ENCODE data around the gene PTPN5.

PTPN5 gene

DNA sequence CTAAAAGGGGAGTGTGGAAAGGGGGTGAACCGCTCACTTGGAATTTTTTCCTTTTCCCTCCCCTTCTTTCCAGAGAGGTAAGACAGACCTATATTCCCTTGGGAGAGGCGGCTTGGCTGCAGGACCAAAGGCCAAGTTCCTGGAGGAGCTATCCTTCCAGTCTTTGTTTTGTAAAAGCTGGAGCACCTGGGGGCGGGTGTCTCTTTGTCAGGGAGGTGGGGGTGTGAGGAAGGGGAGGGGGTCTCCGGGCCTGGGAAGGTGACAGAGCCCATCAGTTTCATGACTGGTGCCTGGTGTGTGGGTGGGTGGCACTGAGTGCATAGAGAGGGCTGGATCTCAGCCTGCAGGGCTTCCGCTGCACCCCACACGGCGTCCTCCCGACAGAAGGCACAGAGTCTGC is 18.5 kb downstream of the PTPN5 start:
- no peak for DNase-seq (ENCODE audit: low read depth)

DNA sequence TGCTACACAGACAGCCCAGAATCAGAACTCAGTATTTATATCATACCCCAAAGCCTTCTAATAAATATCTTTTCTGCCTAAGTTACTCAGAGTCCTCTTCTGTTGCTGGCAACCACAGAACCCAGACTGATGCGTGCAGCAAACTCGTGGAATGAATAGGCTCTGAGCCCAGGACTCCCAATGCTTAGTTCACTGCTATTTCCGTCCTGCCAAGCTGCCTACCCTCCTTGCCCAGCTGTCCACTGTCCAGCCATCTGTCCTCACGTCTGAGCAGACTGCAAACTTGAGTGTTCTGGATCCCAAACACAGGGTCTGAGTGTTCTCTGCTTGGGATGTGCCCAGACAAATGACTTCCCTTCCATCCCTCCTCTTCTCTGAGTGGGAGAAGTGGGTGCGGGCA is 19.4 kb downstream of the PTPN5 start:
- no peak for DNase-seq (ENCODE audit: low read depth)

DNA sequence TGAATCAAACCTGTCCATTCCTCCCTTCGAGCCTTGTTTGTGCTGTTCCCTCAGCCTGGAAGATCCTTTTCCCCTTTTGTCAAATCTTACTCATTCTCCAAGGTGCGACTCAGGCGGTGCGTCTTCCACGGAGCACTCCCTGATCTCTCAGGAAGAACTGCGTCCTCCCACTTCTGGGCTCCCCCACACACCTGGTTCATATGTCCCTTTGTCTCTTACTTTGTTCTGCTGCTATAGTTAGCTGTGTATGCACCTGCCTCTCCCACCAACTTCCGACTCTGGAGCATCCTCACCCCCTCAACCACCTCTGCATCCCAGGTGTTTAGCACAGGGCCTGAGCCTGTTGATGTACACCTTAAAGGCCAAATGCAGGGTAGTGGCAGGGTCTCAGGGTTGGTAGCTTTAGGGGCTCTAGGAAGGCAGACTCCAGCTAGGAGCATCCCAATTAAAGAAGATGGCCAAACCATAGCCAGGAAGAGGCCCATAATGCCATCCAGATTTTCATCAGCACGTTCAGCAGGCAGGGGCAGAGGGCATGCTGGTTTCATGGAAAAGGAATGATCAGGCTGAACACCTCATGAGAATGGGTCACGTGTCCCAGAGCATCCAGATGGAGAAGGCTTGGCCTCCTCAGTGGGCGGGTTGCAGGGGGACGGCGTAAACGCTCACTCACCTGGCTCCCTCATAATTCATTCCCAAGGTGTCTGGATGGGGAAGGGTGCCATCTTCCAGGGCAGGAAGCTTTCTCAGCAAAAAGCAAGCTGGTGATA is 20.1 kb downstream of the PTPN5 start:
- no peak for DNase-seq (ENCODE audit: low read depth)

DNA sequence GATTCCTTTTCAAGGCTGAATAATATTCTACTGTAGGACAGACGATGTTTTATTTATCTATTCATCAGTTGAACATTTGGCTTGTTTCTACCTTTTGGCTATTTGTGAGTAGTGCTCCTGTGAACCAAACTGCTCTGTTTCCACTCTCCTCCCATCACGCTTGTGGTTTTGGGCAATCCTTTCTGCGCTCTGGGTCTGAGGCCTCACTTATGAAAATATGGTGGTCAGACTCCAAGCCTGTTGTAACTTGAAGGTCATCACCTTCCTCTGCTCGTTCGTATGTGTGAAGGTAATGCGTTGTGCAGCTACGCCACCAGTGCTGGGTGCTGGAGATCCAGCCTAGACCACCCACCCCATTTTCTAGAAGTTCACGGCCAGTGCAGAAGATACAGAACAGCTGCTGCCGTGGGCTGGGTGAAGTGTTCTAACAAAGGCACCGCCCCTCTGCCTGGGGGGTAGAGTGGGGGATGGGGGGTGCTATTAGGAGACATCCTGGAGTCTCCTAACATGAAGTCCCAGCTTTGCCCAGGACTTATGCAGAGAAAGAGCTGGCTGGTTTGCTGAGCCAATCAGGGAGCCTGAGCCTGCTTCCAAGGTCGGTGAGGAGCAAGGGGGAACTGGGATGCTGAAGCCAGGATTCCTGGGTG is 21.0 kb downstream of the PTPN5 start:
- no peak for DNase-seq (ENCODE audit: low read depth)

DNA sequence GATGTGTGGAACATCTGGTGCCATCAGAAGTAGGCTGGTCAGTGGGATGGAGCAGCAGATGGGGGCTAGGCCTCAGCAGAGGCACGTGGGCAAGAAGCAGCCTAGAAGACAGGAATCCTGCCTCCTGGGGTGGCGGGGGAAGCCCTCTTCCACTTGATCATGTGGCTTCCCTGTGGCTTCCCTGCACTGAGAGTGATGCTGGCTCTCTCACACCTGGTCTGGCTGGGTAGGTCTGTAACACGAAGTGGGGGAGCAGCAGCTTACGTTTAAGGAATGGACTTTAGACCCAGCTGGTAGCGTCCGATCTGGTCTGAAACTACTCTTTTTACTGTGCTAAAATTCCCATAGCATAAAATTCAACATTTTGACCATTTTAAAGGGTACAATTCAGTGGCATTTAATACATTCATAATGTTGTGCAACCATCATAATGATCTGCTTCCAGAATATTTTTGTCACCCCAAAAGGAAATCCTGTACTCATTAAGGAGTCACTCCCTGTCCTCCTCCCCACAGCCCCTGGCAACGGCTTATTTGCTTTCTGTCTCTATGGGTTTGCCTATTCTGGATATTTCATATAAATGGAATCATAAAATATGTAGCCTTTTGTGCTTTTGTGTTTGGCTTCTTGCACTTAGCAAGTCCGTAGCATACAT is 21.7 kb downstream of the PTPN5 start:
- DNase-seq (ENCODE audit: low read depth) = no peak

DNA sequence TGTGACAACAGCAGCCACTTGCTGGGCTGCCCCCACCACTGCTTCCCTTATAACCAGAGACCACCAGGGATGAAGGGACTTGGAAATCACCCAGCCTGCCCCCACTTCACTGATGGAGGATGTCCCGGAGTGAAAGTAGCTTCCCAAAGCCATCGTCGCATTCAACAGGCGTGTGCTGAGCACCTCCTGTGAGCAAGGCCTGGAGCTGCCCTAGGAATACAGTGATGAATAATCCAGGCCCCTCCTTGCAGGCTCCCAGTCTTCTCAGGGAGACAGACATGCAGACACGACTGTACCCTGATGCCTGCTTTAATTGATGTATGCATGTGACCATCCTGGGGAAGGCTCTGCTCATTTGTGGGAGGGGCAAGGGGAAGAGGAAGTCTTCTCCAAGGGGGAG is 22.6 kb downstream of the PTPN5 start:
- DNase-seq (ENCODE audit: low read depth) = no peak

DNA sequence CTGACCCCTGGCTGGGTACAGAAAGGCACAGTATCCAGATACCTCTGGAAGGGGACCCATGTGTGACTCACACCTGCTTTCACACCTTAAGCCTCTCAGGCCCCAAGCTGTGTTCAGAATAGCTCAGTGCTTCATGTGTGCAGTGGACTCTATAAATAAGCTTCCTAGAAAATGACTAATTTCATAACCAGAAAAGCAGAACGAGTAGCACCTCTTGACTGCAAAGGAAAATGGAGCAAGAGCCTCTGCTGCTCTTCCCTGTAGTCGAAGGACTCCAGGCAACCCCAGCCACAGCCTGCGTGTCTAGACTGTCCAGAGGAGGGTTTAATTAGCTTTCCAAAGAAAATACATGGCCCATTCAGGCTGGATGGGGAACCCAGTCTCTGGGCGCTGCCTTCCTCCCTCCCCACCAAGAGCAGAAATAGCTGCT is 23.1 kb downstream of the PTPN5 start:
- DNase-seq (ENCODE audit: low read depth) = no peak

DNA sequence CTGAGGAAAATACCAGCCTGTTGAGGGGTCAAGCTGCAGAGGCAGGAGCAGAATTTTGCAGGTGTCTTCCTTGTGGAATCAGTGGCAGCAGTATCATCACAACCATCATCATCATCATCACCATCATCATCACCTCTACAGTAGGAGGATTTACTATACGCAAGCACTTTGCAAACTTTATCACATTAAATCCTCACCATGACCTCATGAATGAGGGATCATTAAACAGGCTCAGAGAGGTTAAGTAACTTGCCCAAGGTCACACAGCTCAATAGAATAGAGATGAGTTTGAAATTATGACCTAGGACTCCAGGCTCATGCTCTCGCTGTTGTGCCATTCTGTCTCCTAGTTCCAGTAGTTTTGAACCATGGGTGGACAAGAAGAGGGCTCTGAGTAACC is 25.6 kb downstream of the PTPN5 start:
- no peak for DNase-seq (ENCODE audit: low read depth)

DNA sequence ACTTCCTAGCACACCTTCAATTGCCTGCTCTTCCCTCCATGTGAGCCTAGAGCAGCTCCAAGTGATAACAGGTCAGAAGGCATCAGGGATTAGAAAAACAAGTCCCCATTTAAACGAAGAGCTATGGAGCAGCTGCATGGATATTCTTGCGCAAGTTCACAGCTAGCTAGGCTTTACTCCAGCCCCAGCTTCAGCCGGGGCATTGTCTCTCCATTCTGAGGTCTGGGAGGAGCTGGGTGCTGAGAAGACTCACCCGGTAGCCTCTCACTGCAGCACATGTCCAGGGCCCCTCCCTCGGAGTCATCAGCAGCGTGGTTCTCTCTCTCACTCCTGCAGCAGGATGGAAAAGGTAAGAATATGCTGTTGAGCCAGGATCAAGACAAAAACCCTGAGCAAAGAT is 26.0 kb downstream of the PTPN5 start:
- no peak for DNase-seq (ENCODE audit: low read depth)

DNA sequence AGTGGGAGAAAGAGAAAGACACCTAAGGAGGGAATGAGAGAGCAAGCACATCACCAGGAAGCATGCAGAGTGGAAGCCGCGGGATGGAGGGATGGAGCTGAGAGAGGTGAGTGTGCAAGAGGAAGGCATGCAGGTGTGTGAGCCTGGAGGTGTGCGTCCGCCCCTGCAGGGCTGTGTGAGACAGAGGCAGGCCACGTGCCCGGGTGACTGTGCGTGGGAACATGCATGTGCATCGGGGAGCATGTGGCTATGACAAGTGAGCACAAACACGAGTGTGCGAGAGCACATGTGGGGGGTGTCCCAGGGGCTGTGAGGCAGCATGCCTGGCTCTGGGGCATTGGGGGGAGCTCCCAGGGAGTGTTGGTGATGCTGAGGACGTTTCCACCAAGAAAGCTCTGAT is 29.9 kb downstream of the PTPN5 start:
- DNase-seq (ENCODE audit: low read depth) = no peak

DNA sequence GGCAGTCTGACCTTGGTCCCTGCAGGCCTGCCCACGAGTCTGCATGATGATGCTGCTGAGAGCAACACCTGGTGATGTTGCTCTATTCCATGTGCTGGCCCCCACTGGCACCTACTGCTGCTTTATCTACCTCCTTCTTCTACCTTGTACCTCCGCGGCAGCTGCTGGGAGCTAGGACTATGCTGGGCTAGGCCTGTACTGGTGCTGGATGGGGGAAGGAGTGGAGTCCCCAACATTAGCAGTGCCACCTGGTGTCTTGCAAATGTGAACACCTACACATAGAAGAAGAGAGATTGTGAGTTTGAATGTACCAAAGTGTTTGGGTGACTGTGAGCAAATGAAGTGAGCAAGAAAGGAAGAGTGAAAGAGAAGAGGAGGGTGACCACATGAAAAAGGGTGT is 30.5 kb downstream of the PTPN5 start:
- DNase-seq (ENCODE audit: low read depth) = no peak

DNA sequence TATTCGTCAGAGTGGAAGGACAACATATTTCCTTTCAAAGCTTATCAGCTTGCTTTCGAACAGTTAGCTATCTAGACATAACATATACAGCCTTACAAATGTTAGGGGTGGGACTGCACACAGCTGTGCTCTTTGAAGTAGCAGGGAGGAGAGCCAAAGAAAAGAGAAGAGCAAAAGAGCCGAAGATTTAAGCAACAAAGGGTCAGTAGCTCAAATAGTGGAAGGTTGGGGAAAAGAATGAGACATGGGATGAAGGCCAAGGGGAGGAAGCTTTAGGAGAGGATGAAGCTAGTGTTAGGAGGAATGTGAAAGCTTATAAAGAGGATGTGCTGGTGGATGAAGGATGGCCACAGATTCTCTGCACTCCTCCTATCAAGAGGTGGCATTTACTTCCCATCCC is 33.8 kb downstream of the PTPN5 start:
- no peak for DNase-seq (ENCODE audit: low read depth)

DNA sequence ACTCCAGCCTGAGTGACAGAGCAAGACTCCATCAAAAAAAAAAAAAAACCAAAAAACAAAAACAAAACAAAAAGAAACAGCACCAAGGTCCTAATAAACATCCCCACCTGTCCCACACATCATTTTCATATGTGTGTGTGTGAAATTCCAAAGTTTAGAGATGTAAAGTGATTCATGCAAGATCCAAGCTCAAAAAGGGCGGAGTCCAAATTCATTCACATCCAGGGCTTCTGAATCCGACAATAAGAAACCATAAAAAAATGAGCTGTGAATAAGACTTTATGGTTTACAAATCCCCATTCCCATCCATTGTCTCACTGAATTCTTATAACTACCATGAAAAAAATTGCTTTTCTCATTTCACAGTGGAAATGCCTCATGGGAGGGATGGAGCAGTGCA is 34.7 kb downstream of the PTPN5 start:
- no peak for DNase-seq (ENCODE audit: low read depth)

DNA sequence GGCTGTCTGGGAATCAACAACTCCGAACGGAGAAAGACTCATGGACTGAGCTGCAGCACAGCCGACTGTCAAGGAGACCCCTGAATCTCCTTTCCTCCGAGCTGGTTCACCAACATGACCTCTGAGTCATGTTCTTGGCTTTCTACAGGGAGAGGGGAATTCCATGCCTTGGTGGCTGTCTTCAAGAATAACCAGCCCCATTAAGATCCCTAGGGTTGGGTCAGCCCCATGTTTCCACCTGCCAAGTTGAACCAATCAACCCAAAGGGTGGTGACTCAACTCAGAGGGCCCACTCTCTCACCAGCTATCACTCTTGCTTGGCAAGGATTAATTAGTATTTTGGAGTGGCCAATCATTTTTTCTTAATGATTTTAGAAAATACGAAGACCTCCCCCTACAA is 37.3 kb downstream of the PTPN5 start:
- DNase-seq (ENCODE audit: low read depth) = no peak

DNA sequence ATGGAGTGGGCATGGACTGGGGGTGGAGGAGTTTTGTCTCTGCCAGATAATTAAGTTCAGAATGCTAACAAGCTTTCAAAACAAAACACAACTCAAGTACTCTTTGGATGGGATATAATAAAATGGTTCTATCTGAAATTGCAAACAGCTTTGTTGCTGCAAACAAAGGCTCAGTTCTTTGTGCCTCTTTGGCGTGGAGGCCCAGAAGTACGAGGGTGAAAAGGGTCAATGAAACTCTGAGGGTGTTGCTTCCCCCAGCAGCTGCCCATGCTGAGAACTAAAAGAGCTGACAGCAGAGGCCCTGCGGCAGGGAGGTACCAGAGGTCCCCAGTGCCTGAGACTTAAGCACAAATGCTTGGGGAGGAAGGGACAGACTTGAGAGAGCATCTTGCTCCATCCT is 39.1 kb downstream of the PTPN5 start:
- no peak for DNase-seq (ENCODE audit: low read depth)

DNA sequence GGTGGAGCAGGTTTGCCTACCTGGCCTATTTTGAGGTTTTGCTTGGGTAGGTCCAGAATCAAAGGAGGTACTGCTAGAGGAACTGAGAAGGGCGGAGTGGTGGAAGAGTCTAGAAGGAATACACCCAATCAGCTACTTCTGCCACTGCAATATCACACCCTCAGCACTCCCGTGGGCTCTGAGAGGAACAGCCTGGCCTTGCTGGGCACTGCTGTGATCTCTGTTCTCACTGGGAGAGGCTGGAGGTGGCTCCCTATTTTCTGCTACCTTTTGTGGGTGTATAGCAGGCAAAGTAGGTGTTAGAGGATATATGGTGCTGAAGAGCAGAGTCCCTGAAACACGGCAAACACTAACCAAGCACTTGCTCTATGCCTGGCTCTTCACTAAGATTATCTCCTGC is 40.7 kb downstream of the PTPN5 start:
- DNase-seq (ENCODE audit: low read depth) = no peak

DNA sequence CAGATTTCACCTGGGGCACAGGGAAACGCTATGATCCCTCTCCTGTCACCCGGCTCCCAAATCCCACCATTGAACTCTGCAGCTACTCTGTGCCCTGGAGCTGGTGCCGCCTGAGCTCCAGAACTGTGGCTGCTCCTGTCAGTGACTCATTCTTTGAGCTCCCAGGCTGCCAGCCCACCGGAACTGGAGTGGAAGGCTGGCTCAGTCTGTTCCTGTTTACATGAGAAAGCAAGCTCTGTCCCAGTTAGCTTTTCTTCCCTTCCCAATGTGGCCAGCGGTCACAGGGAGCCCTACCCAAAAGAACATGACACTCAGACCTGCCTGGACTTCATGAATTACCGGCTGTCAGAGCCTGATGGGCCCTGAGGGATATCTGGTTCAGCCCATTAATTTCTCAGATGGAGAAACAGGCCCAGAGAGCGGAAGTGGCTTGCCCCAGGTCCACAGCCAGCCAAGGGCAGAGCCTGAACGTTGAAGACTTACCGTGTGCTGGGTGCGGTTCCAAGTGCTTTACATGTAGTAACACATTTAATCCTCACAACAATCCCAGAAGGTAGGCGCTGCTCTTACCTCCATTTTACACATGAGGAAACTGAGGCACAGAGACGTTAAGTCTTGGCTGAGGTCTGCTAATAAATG is 41.8 kb downstream of the PTPN5 start:
- no peak for DNase-seq (ENCODE audit: low read depth)

DNA sequence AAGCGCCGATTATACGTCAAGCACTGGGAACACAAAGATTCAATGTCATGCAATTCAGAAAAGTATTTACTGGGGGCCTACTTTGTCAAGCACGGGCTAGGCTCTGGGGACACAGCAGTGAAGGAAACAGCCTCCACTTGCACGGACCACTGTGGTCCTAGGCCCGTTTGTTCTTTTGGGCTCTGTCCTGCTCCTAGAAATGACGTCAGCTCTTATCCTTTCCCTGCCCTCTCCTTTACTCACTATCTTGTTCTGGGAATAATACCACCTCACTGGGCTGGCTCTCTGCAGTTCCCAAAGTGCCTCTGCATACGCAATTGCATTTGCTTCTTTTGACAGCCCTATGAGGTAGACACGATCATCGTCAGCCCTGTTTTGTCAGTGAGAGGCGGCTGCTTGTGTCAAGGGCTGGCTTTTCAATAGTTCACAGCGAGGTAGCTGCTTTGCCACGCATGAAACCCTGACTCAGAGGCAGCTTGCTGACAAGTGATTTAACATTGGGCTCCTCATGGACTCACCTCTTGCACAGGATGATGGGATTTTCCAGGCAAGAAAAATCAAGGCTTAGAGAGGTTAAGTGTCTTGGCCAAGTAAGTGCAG is 42.7 kb downstream of the PTPN5 start:
- no peak for DNase-seq (ENCODE audit: low read depth)

DNA sequence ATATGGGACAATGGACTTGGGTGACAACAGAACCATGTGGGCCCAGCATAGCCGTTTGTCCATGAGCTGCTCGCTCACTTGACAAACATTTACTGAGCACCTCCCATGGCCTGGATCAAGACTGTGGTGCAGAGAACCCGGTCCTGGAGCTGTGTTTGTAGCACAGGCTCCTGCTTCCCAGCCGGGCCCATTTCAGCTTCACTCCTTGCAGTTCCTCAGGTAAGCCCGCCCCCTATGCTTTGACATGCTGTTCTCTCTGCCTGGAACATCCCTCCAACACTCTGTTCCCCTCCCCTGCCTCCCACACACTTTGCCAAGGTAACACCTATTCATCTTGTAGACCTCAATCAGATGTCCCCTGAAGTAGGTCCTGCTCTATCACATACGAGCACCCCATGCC is 46.3 kb downstream of the PTPN5 start:
- DNase-seq (ENCODE audit: low read depth) = no peak

DNA sequence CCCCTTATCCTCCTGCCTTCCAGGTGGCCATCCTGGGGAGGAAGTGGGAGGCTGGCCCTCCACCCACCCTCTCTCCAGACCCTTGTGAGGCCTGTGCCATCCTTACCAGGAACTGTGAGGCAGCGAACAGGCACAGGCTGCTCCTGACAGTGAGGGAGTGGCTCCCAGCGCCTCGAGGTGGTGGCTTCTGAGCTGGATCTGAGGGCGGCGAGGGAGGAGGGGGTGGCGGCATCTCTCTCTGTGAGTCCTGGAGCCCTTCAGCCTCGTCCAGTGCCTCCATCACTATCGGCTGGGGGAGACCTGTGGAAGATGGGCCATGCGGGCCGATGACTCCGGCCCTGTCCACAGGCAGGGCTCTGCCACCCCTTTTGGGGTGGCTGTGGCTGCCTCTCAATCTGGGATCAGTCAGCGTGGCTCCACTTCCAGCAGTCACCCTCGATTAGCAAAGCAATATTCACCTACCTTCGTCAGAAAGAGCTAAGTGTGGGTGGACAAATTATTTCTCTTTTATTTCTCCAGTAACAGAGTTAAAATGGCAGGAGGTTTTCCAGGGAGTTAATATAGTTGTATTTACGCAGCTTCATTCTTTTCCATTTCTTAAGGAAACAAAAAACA is 47.6 kb downstream of the PTPN5 start:
- no peak for DNase-seq (ENCODE audit: low read depth)

DNA sequence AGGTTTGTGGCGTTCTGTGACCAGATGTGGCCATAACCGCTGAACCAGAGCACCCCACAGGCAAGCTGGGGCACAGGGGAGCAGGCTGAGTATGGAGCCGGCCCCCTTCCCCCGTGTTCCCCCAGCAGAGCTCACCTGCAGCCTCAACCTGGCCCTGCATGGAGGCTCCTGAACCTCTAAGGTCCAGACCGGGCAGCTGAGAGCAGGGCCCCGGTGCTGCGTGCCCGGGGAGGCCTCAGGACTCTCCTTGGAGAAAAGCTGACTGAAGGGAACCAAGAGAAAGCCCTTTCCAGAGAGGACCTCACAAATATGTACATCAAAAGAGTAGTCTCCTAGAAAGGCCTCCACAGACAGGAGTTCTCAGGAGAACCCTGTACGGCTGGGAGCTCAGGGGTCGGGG is 48.2 kb downstream of the PTPN5 start:
- no peak for DNase-seq (ENCODE audit: low read depth)

DNA sequence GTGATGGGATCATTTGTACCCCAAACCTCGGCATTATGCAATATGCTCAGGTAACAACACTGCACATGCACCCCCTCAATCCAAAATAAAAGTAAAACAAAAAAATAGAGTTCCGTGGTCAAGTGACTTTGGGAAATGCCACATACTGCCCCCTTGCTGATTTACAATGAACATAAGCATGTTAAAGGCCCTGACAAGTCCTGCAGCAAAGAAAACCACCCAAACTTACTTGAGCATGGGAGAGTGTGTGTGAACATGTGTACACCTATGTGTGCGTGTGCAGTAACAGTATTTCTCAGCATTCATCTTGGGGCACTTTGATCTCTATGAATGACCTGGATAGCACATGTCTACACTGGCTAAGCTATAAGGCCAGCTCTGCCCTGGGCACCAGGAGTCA is 49.8 kb downstream of the PTPN5 start:
- DNase-seq (ENCODE audit: low read depth) = no peak
